AG10803 (cell line): Measurements from ENCODE around the gene HMGN2.

ENCODE experiments used
- DNase-seq: peaks from one replicate; pipeline ENCODE4 v3.0.0; 2010; ENCODE audit warnings: low read depth
- H3K4me3 ChIP-seq: 2 replicates; pipeline ENCODE4 v1.5.1; 2011; ENCODE audit warnings: mild to moderate bottlenecking, low read length, control low read depth
- CTCF ChIP-seq: conservative IDR thresholded peaks from 2 replicates; pipeline ENCODE4 v1.5.1; 2011; ENCODE audit warnings: mild to moderate bottlenecking, low read length, control low read depth, inconsistent platforms

HMGN2 gene

DNA sequence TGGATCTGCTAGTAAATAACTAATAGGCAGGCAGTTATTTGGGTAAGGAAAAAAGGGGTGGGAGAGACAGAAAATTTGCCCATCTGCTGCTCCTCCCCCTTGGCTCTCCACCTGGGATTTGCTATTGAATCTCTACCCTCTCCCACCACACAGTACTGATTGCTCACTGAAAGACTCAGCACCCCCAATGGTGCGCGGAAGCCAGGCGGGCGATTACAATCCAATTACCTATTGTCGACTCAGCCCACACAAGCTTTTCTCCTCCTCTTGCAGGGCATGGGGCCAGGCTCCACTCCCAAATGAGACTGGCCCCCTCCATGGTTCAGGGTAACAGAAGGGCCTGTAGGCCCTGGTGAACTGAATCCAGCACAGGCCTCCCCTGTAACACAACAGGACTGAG lies 2.7 kb upstream of the HMGN2 start:
- H3K4me3 ChIP-seq = no peak overlapping the region
- no peak for TF ChIP-seq CTCF
- no peak for DNase-seq

GRCh38 chr1:26470878-26471497 lies 1.3 kb upstream of the HMGN2 start:
- no peak for TF ChIP-seq CTCF
- peak overlapping the region; percentile 66 for H3K4me3 ChIP-seq
- no peak for DNase-seq

DNA sequence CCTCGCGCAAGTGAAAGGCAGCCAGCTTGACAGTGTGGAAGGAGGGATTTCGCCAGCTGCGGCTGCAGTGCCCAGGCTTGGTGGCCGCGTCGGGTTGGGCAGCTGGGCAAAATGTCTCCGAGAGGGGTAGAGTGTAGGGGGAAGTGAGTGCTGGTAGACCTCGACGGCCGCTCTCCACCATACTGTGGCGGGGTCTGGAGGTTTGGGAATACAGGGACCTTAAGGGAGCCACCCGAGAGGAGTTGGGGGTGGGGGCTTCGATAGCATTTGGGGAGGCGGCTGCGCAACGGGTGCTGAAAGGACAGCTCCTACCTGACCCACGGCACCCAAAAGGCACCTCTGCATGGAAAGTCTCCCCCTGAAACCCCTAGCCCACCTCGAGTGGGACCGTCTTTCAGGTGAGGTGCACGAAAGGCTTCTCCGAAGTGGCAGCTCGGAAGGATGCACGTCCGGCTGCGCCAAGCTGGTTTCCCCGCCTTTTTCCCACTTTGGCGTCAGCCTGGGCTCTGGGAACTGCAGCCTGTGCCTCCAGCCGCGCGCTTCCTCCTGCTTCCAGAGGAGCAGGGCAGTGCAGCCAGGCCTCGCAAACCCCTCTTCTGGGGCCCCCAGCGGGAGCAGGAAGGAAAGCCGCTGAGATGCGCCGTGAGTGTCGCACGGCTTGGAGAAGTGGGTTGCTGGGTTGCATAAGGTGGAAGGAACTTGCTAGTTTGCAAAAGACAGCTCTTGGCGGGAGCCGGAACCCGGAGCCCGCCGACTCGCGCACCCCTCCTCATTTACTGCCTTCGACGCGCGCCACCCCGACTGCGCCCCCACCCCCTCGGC lies 531 bp upstream of the HMGN2 start:
- TF ChIP-seq CTCF = no peak
- H3K4me3 ChIP-seq = peak overlapping the region; percentile 66
- DNase-seq = peak; percentile 70

GRCh38 chr1:26472901-26473845 lies 933 bp downstream of the HMGN2 start:
- DNase-seq = peak; percentile 93
- no peak for TF ChIP-seq CTCF
- peak overlapping the region; percentile 78 for H3K4me3 ChIP-seq

DNA sequence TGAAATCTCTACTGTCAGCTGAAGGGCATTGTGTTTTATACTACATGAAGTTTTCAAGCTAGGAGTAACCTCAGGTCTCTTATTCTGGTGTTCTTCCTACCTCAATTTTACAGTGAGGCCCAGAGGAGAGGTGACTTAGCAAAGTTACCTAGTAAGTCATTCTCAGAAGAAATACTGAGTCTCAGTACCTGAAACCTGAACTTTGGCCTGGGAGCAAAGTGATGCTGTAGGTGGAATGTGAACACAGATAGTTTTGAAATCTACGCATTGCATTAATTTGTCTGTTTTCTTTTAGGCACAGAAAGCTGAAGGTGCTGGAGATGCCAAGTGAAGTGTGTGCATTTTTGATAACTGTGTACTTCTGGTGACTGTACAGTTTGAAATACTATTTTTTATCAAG lies 2.6 kb downstream of the HMGN2 start:
- H3K4me3 ChIP-seq = no peak overlapping the region
- TF ChIP-seq CTCF = no peak
- DNase-seq = no peak

GRCh38 chr1:26475989-26476388 lies 3.7 kb downstream of the HMGN2 start:
- H3K4me3 ChIP-seq = no peak overlapping the region
- no peak for DNase-seq
- TF ChIP-seq CTCF = no peak
